Natural killer cell (primary cell): ENCODE data around the gene RASSF7. TPM values are rescaled to one million over a fixed set of nuclear protein-coding genes. Genes with fewer than 3 reads are reported as not detected.

ENCODE experiments used
- ATAC-seq, 3 donors: fragments of 150-1000 bp in 2 of 3; fragments of 200-7000 bp in 1 of 3; cut with Tn5 transposase; 1 replicate in 1 of 3; 2 replicates in 2 of 3; pipeline ENCODE4 v1.10.0; 2021; ENCODE audit warnings: mild to moderate bottlenecking in 2 of 3, moderate library complexity in 2 of 3
- DNase-seq, 2 donors: peaks; one replicate each; pipeline versions ENCODE4 v3.0.0 to v3.0.0-alpha.2; 2013 to 2021; ENCODE audit warnings: mixed read lengths in 1 of 2
- H3K27ac ChIP-seq: one replicate; pipeline ENCODE4 v1.5.1; 2013; ENCODE audit warnings: mild to moderate bottlenecking, low read length
- H3K27me3 ChIP-seq: one replicate; pipeline ENCODE4 v1.6.1; 2013; ENCODE audit warnings: low read length; ENCODE audit not compliant: control insufficient read depth, insufficient read depth
- H3K36me3 ChIP-seq: one replicate; pipeline ENCODE4 v1.6.1; 2013; ENCODE audit warnings: low read length; ENCODE audit not compliant: control insufficient read depth, insufficient read depth
- H3K4me1 ChIP-seq: one replicate; pipeline ENCODE4 v1.6.1; 2013; ENCODE audit warnings: low read length; ENCODE audit not compliant: control insufficient read depth, insufficient read depth
- H3K4me3 ChIP-seq: one replicate; pipeline ENCODE4 v1.5.1; 2013; ENCODE audit warnings: low read length
- H3K9me3 ChIP-seq: one replicate; pipeline ENCODE4 v1.6.1; 2013; ENCODE audit warnings: low read length; ENCODE audit not compliant: control insufficient read depth, insufficient read depth
- H3K27ac Mint-ChIP-seq, 2 donors: one replicate each; pipeline ENCODE4 v1.8.0; 2022; ENCODE audit warnings: mild to moderate bottlenecking in 2 of 2, mixed read lengths in 2 of 2, moderate library complexity in 1 of 2
- H3K27me3 Mint-ChIP-seq, 2 donors: one replicate each; pipeline ENCODE4 v1.8.0; 2022; ENCODE audit warnings: low read depth in 2 of 2, mixed read lengths in 2 of 2
- H3K36me3 Mint-ChIP-seq: one replicate; pipeline ENCODE4 v1.8.0; 2022; ENCODE audit warnings: mixed read lengths
- H3K4me1 Mint-ChIP-seq, 2 donors: one replicate each; pipeline ENCODE4 v1.8.0; 2022; ENCODE audit warnings: mixed read lengths in 2 of 2
- H3K4me3 Mint-ChIP-seq: one replicate; pipeline ENCODE4 v1.8.0; 2022; ENCODE audit warnings: mild to moderate bottlenecking, moderate library complexity, mixed read lengths
- H3K9me3 Mint-ChIP-seq, 2 donors: one replicate each; pipeline ENCODE4 v1.8.0; 2022; ENCODE audit warnings: mixed read lengths in 2 of 2
- WGBS: methylation state at CpG from one replicate; pipeline ENCODE4 v1.1.7; 2013; ENCODE audit warnings: missing lambda C conversion rate; ENCODE audit not compliant: insufficient coverage; 5-methylcytosine and 5-hydroxymethylcytosine counted together
- intact Hi-C: fragments of 100-400 bp; cut with micrococcal nuclease; formaldehyde crosslinking; loops from one replicate; pipeline ENCODE4 v1.14.2; 2022
- total RNA-seq, 4 donors: library from RNA; stranded (reverse); fragments of 120-200 nt in 1 of 4; gene quantifications; one replicate each; pipeline versions ENCODE4 v1.2.3 to v1.2.4, GENCODE V29; 2013 to 2022
- TF ChIP-seq, protein P1 (sequence below): fragments of 200-600 bp; IDR thresholded peaks from one replicate; pipeline ENCODE4 v1.8.0; 2022; ENCODE audit warnings: antibody characterized with exemption

Gene RASSF7, protein sequence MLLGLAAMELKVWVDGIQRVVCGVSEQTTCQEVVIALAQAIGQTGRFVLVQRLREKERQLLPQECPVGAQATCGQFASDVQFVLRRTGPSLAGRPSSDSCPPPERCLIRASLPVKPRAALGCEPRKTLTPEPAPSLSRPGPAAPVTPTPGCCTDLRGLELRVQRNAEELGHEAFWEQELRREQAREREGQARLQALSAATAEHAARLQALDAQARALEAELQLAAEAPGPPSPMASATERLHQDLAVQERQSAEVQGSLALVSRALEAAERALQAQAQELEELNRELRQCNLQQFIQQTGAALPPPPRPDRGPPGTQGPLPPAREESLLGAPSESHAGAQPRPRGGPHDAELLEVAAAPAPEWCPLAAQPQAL
- total RNA-seq: 10 to 100 TPM; 19.0 to 21.7 (median 20.0) TPM
- total RNA-seq (2013): 27.0 TPM

DNA sequence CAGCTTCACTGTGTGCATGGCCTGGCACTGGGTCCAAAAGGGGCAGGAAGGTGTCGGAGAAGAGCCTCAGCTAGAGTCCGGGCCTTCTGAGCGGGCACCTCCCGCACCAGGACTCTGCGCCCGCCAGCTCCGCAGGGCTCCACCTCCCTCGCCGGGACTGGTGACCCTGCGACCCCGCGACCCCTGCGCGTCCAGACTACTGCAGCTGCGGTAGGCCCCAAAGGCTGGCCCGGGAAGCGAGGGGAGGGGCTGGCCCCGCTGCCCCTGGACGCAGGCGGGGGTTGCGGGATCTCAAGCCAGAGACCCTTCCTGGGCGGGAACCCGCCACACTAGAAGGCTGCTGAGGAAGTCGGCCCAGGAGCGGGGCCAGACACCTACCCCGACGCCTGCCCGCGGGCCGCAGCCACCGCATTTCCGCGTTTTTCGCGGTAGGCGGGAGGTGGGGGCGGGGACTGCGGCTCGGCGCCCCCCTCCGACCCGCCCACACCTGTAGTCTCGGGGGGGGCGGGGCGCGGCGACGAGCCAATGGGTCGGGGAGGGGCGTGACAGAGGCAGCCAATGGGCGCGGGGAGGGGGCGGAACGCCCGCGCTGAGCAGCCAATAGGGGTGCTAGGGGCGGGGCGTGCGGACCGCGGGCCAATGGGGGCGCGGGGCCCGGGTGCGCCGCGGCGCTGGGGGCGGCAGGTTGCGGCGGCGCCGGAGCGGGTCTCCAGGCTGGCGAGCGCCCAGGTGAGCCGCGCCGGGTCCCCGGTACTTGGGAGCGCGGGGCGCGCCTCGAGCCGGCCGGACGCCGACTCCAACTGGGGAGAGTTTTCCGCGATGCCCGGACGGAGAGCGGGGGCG, at the start of gene RASSF7, which contains the start of gene LMNTD2:
Gene RASSF7 (plus strand): TSS at position 666 of the 843 bp plus-strand sequence. CDS start 799 bp downstream, outside the sequence.
Gene LMNTD2 (minus strand): TSS at position 434 of the 843 bp plus-strand sequence. CDS start 22 bp downstream, at position 412.
- peak within 1 kb of the TSS; percentile 87 for H3K27ac ChIP-seq
- no peaks in the 10 kb centered on the region for H3K36me3 Mint-ChIP-seq
- no peaks in the 10 kb centered on the region for H3K9me3 ChIP-seq
- peaks cover 0 to 2% of the 10 kb centered on the region in 2 donors for H3K27me3 Mint-ChIP-seq
- peak; percentile 95 to 98 (median 96) for ATAC-seq
- WGBS: 2% methylated on average over 95 of the region's 95 CpGs
- peak within 1 kb of the TSS; percentile 93 for H3K4me3 Mint-ChIP-seq
- no peaks in the 10 kb centered on the region for H3K9me3 Mint-ChIP-seq
- H3K27ac Mint-ChIP-seq: peak within 1 kb of the TSS; percentile 75 to 78
- peaks cover 5 to 18% of the 10 kb centered on the region in 2 donors for H3K4me1 Mint-ChIP-seq
- no peaks in the 10 kb centered on the region for H3K36me3 ChIP-seq
- TF ChIP-seq, protein P1, sequence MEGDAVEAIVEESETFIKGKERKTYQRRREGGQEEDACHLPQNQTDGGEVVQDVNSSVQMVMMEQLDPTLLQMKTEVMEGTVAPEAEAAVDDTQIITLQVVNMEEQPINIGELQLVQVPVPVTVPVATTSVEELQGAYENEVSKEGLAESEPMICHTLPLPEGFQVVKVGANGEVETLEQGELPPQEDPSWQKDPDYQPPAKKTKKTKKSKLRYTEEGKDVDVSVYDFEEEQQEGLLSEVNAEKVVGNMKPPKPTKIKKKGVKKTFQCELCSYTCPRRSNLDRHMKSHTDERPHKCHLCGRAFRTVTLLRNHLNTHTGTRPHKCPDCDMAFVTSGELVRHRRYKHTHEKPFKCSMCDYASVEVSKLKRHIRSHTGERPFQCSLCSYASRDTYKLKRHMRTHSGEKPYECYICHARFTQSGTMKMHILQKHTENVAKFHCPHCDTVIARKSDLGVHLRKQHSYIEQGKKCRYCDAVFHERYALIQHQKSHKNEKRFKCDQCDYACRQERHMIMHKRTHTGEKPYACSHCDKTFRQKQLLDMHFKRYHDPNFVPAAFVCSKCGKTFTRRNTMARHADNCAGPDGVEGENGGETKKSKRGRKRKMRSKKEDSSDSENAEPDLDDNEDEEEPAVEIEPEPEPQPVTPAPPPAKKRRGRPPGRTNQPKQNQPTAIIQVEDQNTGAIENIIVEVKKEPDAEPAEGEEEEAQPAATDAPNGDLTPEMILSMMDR: no peak
- H3K4me1 ChIP-seq: peaks cover 26% of the 10 kb centered on the region
- DNase-seq: peak; percentile 93 to 96
- intact Hi-C loops: loop anchor here (1.0 kb wide), 1 partner anchor 8 kb away; no protein-coding TSS in a partner anchor
- no peaks in the 10 kb centered on the region for H3K27me3 ChIP-seq
- peak within 1 kb of the TSS; percentile 61 for H3K4me3 ChIP-seq

DNA sequence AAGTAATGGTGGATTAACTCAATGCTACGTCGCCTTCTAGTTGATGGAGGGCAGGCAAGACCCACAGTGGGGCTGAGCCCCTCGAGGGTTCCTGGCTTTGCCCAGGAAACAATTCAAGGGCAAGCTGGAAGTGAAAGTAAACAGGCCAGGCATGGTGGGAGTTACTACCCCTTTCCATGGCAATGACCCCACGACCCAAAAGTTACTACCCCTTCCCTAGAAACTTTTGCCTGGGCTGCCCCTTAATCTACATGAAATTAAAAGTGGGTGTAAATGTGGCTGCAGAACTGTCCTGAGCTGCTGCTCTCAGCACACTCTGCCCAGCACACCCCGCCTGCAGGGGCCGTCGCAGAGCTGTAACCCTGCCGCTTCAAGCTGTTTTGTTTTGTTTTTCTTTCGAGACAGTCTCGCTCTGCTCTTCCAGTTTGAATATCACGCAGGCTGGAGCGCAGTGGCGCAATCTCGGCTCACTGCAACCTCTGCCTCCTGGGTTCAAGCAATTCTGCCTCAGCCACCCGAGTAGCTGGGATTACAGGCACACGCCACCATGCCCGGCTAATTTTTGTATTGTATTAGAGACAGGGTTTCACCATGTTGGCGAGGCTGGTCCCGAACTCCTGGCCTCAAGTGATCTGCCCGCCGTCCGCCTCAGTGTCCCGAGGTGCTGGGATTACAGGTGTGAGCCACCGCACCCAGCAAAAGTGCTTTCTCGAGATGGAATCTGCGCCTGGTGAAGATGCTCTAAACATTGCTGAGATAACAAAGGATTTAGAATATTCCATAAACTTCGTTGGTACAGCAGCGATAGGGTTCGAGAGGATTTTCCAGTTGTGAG, 47.8 kb upstream of the RASSF7 start:
- Histone ChIP-seq H3K4me1 (peaks cover 2% of the 10 kb centered on the region), H3K9me3 (no peaks in the 10 kb centered on the region), H3K4me3 (no peak overlapping the region), H3K27ac (no peak overlapping the region), H3K27me3 (no peaks in the 10 kb centered on the region), H3K36me3 (peaks cover 6% of the 10 kb centered on the region)
- 95% methylated on average over 28 of the region's 29 CpGs for WGBS
- ATAC-seq (no peak), DNase-seq (no peak)
- TF ChIP-seq, protein P1: no peak
- intact Hi-C loops: no loop called here
- Mint-ChIP-seq H3K36me3 (no peaks in the 10 kb centered on the region), H3K4me3 (no peak overlapping the region), H3K4me1 (no peaks in the 10 kb centered on the region), H3K27me3 (no peaks in the 10 kb centered on the region), H3K27ac (no peak overlapping the region), H3K9me3 (peaks cover 0 to 3% of the 10 kb centered on the region in 2 donors)

DNA sequence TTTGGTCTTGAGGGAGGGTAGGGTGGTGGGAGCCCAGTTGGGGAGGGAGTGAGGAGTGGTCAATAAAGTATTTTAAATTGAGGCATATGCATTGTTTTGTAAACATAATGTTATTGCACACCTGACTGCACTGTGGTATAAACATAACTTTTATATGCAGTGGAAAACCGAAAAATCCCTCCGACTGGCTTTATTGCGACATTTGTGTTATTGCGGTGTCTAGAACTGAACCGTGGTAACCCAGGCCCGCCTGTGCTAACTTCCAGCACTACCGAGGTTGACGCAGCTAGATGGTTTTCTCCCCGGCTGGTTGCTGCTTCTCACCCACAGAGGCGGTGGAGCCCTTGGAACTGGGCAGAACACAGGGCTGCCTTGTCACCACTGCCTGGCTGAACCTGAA, 46.2 kb upstream of the RASSF7 start:
- intact Hi-C loops: loop anchor here (5.0 kb wide), 1 partner anchor 277 kb away; the partner anchor contains the start of genes PSMD13 and SIRT3
- Histone ChIP-seq H3K4me3 (no peak overlapping the region), H3K9me3 (no peaks in the 10 kb centered on the region), H3K4me1 (peaks cover 9% of the 10 kb centered on the region), H3K27me3 (no peaks in the 10 kb centered on the region), H3K36me3 (peaks cover 6% of the 10 kb centered on the region), H3K27ac (no peak overlapping the region)
- H3K4me3 Mint-ChIP-seq: no peak overlapping the region
- TF ChIP-seq, protein P1: no peak
- no peaks in the 10 kb centered on the region for H3K36me3 Mint-ChIP-seq
- peaks cover 0 to 3% of the 10 kb centered on the region in 2 donors for H3K9me3 Mint-ChIP-seq
- peaks cover 0 to 7% of the 10 kb centered on the region in 2 donors for H3K4me1 Mint-ChIP-seq
- H3K27me3 Mint-ChIP-seq: no peaks in the 10 kb centered on the region
- DNase-seq (no peak), ATAC-seq (no peak)
- no peak overlapping the region for H3K27ac Mint-ChIP-seq
- 88% methylated on average over 10 of the region's 10 CpGs for WGBS
